Measurements from ENCODE around the gene B3GLCT.

Gene B3GLCT

DNA sequence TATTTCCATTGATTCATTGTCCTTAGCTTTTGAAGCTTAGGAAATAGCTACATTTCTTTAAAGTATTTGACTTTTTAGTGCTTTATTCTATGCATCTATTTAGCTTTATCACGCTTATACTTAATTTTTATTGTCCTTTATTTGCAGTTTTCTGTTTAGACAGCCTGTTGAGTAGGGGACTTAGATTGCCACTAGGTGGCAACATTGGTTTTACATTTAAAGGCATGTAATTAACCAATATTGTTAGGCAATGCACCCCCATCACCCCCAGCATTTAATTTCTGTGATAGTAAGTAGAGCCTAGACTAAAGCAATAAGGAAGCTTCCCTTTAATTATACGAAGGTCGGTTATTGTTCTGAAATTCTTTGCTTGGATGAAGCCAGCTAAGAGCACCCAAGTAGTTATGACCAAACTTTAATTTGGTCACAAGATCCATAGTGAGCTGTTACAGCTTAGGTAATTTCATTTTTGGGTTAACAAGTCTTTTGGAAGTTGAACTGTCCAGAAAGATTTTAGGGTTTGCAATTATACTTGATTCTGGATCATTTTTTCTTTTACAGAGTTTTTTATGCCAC lies 36.5 kb downstream of the B3GLCT start:
- no peaks in the 10 kb centered on the region for H3K9me3 ChIP-seq (ENCODE audit: control insufficient read depth, low read length)
- no peak overlapping the region for H3K27ac ChIP-seq (ENCODE audit: insufficient read depth, low read depth, low read length, poor library complexity, severe bottlenecking)
- H3K36me3 ChIP-seq (ENCODE audit: control insufficient read depth, insufficient read depth, low read length) = no peaks in the 10 kb centered on the region
- H3K4me1 ChIP-seq (ENCODE audit: control insufficient read depth, insufficient read depth, low read length) = no peaks in the 10 kb centered on the region
- H3K27me3 ChIP-seq (ENCODE audit: control insufficient read depth, insufficient read depth, low read length, poor library complexity, severe bottlenecking) = no peaks in the 10 kb centered on the region
- no peak overlapping the region for H3K4me3 ChIP-seq (ENCODE audit: insufficient read depth, low read depth, low read length)
- WGBS, 2 experiments = 80 to 83% methylated on average over 2 to 3 of the region's 3 CpGs

DNA sequence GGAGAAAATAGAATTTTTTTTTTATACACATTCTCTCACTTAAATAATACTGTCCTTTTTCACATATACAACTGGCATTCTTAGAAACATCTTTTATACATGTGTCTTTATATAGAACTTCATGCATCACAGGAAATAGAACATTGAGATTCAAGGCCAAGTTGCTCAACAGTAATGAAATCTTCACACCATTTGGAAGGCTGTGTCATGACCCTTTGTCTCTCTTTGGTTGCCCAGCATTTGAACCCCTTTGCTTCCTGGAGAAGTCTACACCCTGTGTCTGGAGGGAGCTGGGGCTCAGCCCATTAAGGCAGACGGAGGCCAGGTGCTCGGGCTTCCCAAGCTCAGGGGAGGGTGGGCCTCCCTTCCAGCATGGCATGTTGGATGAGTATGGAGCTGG lies 41.1 kb downstream of the B3GLCT start:
- H3K36me3 ChIP-seq (ENCODE audit: control insufficient read depth, insufficient read depth, low read length) = no peaks in the 10 kb centered on the region
- no peaks in the 10 kb centered on the region for H3K4me1 ChIP-seq (ENCODE audit: control insufficient read depth, insufficient read depth, low read length)
- no peak overlapping the region for H3K4me3 ChIP-seq (ENCODE audit: insufficient read depth, low read depth, low read length)
- no peak overlapping the region for H3K27ac ChIP-seq (ENCODE audit: insufficient read depth, low read depth, low read length, poor library complexity, severe bottlenecking)
- WGBS, 2 experiments = 77 to 95% methylated on average over 2 of the region's 2 CpGs
- H3K9me3 ChIP-seq (ENCODE audit: control insufficient read depth, low read length) = no peaks in the 10 kb centered on the region
- H3K27me3 ChIP-seq (ENCODE audit: control insufficient read depth, insufficient read depth, low read length, poor library complexity, severe bottlenecking) = no peaks in the 10 kb centered on the region

DNA sequence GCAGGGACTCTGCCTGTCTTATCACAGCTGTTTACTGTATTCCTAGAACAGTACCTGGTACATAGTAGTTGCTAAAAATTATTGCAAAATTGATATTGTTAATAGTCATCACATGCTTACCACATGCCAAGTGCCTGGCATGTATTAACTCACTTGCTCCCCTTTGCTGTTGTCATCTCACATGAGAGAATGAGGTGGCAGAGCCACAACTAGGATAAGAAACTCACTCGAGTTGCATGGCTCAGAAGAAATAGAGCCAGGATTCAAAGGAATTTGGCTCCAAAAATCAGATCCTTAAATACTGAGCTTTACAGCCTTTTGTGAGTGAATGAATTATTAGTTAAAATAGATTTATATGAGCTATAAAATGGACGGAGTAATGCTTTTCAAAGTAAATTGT lies 42.6 kb downstream of the B3GLCT start:
- no peaks in the 10 kb centered on the region for H3K36me3 ChIP-seq (ENCODE audit: control insufficient read depth, insufficient read depth, low read length)
- WGBS, 2 experiments = 88 to 92% methylated on average over 1 to 2 of the region's 2 CpGs
- H3K9me3 ChIP-seq (ENCODE audit: control insufficient read depth, low read length) = no peaks in the 10 kb centered on the region
- H3K4me1 ChIP-seq (ENCODE audit: control insufficient read depth, insufficient read depth, low read length) = no peaks in the 10 kb centered on the region
- no peaks in the 10 kb centered on the region for H3K27me3 ChIP-seq (ENCODE audit: control insufficient read depth, insufficient read depth, low read length, poor library complexity, severe bottlenecking)
- H3K27ac ChIP-seq (ENCODE audit: insufficient read depth, low read depth, low read length, poor library complexity, severe bottlenecking) = no peak overlapping the region
- H3K4me3 ChIP-seq (ENCODE audit: insufficient read depth, low read depth, low read length) = no peak overlapping the region

DNA sequence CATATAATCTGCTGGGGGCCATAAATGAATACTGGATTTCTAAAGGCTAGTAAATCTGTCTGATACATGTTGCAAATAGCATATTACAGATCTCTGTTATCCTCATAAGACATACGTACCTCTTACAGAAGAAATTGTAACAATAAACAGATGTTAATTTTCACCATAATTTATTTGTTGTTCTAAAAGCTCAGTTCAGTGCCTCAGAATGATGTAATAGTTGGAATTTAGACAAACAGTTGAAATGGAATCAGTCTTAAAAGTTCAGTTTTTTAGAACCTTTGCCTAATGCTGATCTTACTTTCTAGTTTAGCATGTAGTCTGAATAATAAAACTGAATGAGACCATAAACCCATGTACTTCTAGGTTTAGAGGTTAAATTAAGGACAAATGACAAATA lies 43.1 kb downstream of the B3GLCT start:
- WGBS, 2 experiments = no CpG with 5 or more reads among the region's 1 CpG
- H3K4me3 ChIP-seq (ENCODE audit: insufficient read depth, low read depth, low read length) = no peak overlapping the region

DNA sequence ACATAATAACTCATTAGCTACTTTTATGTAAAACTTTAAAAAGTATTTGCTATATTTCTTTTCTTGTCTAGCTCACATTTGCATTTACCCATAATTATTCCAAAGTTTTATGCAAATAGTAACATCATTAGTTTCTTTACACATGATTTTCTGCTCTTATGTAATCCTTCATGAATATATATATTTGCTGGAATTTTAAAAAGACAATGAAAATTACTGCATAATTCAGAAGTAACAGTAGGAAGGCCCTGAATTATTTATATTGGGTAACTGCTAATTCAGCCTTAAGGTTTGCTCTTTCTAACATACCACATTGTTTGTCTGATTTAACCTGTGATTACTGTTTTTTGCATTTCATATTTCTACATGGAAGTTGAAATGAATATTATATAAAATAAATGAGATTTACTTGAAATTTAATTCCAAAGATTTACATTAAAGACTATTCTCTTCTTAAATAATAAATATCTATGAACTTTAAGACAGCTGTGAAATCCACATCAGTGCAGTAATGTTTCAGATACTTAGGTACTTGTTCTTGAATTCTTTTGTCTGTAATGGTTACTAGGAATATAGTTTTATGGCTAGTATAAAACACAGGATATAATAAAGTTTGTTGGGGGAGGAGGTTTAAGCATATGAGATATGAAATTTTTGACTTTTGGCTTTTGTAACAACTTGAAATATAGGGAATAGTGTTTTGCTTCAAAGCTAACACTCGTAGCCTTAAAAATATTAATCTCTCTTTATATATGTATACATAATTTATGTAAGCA lies 46.0 kb downstream of the B3GLCT start:
- Histone ChIP-seq H3K27me3 (ENCODE audit: control insufficient read depth, insufficient read depth, low read length, poor library complexity, severe bottlenecking) (no peaks in the 10 kb centered on the region), H3K4me1 (ENCODE audit: control insufficient read depth, insufficient read depth, low read length) (no peaks in the 10 kb centered on the region), H3K27ac (ENCODE audit: insufficient read depth, low read depth, low read length, poor library complexity, severe bottlenecking) (no peak overlapping the region), H3K4me3 (ENCODE audit: insufficient read depth, low read depth, low read length) (no peak overlapping the region), H3K36me3 (ENCODE audit: control insufficient read depth, insufficient read depth, low read length) (no peaks in the 10 kb centered on the region), H3K9me3 (ENCODE audit: control insufficient read depth, low read length) (no peaks in the 10 kb centered on the region)
- WGBS, 2 experiments = no CpG with 5 or more reads among the region's 1 CpG

More for the DNA sequence above, 43.1 kb downstream of the B3GLCT start:
- no peaks in the 10 kb centered on the region for H3K36me3 ChIP-seq (ENCODE audit: control insufficient read depth, insufficient read depth, low read length)
- no peaks in the 10 kb centered on the region for H3K4me1 ChIP-seq (ENCODE audit: control insufficient read depth, insufficient read depth, low read length)
- no peak overlapping the region for H3K27ac ChIP-seq (ENCODE audit: insufficient read depth, low read depth, low read length, poor library complexity, severe bottlenecking)
- no peaks in the 10 kb centered on the region for H3K9me3 ChIP-seq (ENCODE audit: control insufficient read depth, low read length)
- H3K27me3 ChIP-seq (ENCODE audit: control insufficient read depth, insufficient read depth, low read length, poor library complexity, severe bottlenecking) = no peaks in the 10 kb centered on the region

DNA sequence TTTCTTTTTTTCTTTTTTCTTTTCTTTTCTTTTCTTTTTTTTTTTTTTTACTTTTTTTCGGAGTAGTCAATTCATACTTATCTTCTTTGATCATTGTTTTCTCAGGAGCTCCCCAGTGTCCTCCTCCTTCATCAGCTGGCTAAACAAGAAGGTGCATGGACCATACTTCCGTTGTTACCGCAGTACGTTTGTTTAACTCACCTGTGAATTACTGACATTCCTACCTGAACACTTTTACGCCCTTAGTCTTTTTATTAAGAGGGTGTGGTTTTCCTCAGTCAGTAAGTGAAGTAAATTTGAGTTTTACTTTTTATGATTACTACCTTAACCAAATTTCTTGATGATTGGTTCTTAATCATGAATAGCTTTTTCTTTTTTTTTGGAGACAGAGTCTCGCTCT lies 47.1 kb downstream of the B3GLCT start:
- Histone ChIP-seq H3K36me3 (ENCODE audit: control insufficient read depth, insufficient read depth, low read length) (no peaks in the 10 kb centered on the region), H3K4me3 (ENCODE audit: insufficient read depth, low read depth, low read length) (no peak overlapping the region), H3K4me1 (ENCODE audit: control insufficient read depth, insufficient read depth, low read length) (no peaks in the 10 kb centered on the region), H3K9me3 (ENCODE audit: control insufficient read depth, low read length) (no peaks in the 10 kb centered on the region), H3K27me3 (ENCODE audit: control insufficient read depth, insufficient read depth, low read length, poor library complexity, severe bottlenecking) (no peaks in the 10 kb centered on the region), H3K27ac (ENCODE audit: insufficient read depth, low read depth, low read length, poor library complexity, severe bottlenecking) (no peak overlapping the region)
- WGBS, 2 experiments = 89 to 92% methylated on average over 5 to 6 of the region's 6 CpGs

DNA sequence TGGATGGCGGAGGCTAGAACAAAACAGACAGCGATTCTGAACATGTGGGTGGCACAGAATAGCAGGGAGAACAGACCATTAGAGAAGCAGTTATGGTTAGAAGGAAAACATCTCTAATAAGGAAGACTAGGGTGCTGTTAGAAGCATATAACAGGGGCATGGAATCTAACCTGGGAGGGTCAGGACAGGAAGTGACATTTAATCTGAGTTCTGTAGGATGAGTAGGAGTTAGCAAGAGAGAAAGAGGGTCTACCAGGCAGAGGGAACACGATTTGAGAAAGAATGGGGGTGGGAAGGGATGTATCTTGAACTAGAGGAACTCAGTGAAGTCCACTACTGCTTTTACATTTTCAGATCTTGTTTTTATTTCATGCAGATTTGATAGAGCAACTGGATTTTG lies 48.6 kb downstream of the B3GLCT start:
- no peaks in the 10 kb centered on the region for H3K27me3 ChIP-seq (ENCODE audit: control insufficient read depth, insufficient read depth, low read length, poor library complexity, severe bottlenecking)
- no peak overlapping the region for H3K27ac ChIP-seq (ENCODE audit: insufficient read depth, low read depth, low read length, poor library complexity, severe bottlenecking)
- no peaks in the 10 kb centered on the region for H3K9me3 ChIP-seq (ENCODE audit: control insufficient read depth, low read length)
- 88% methylated on average over 3 of the region's 3 CpGs for WGBS, 2 experiments
- no peak overlapping the region for H3K4me3 ChIP-seq (ENCODE audit: insufficient read depth, low read depth, low read length)
- no peaks in the 10 kb centered on the region for H3K36me3 ChIP-seq (ENCODE audit: control insufficient read depth, insufficient read depth, low read length)
- no peaks in the 10 kb centered on the region for H3K4me1 ChIP-seq (ENCODE audit: control insufficient read depth, insufficient read depth, low read length)

DNA sequence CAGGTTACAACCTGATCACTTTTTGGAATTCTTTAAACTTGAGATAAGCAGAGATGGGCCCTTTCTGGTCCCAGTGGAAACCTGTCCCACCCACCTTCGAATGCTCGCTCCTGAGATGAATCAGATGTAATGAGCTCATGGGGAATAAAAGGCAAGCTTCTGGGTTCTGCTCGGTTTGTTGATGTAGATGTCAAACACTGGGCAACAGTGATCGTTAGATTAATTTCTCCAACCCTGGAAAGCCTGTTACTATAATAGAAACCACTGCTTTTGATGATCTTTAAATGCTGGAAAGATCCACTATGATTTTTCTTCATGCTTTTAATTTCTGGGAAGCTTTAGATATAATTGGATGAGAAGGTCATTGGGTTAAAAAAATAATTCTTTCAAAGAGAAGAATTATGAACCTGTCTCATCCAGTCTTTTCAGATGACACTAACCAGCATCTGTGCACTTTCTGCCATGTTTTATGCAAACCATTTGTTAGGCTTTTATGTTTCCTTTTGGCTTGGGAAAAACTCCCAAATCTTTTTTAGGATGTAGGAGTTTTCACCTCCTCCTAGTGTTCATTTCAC lies 49.3 kb downstream of the B3GLCT start:
- no peak overlapping the region for H3K4me3 ChIP-seq (ENCODE audit: insufficient read depth, low read depth, low read length)
- H3K27ac ChIP-seq (ENCODE audit: insufficient read depth, low read depth, low read length, poor library complexity, severe bottlenecking) = no peak overlapping the region
- no peaks in the 10 kb centered on the region for H3K9me3 ChIP-seq (ENCODE audit: control insufficient read depth, low read length)
- no peaks in the 10 kb centered on the region for H3K36me3 ChIP-seq (ENCODE audit: control insufficient read depth, insufficient read depth, low read length)
- WGBS, 2 experiments = 92 to 98% methylated on average over 4 of the region's 4 CpGs
- no peaks in the 10 kb centered on the region for H3K27me3 ChIP-seq (ENCODE audit: control insufficient read depth, insufficient read depth, low read length, poor library complexity, severe bottlenecking)
- no peaks in the 10 kb centered on the region for H3K4me1 ChIP-seq (ENCODE audit: control insufficient read depth, insufficient read depth, low read length)

DNA sequence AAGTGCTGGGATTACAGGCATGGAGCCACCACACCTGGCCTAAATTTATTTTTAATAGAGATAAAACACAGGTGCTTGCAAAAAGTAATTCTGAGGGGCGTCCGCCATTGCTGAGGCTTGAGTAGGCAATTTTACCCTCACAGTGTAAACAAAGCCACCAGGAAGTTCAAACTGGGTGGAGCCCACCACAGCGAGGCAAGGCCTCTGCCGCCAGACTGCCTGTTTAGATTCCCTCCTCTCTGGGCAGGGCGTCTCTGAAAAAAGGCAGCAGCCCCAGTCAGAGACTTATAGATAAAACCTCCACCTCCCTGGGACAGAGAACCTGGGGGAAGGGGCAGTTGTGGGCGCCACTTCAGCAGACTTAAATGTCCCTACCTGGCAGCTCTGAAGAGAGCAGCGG lies 50.7 kb downstream of the B3GLCT start:
- Histone ChIP-seq H3K27ac (ENCODE audit: insufficient read depth, low read depth, low read length, poor library complexity, severe bottlenecking) (no peak overlapping the region), H3K27me3 (ENCODE audit: control insufficient read depth, insufficient read depth, low read length, poor library complexity, severe bottlenecking) (no peaks in the 10 kb centered on the region), H3K36me3 (ENCODE audit: control insufficient read depth, insufficient read depth, low read length) (no peaks in the 10 kb centered on the region), H3K4me3 (ENCODE audit: insufficient read depth, low read depth, low read length) (no peak overlapping the region), H3K9me3 (ENCODE audit: control insufficient read depth, low read length) (no peaks in the 10 kb centered on the region), H3K4me1 (ENCODE audit: control insufficient read depth, insufficient read depth, low read length) (no peaks in the 10 kb centered on the region)
- 85% methylated on average over 7 of the region's 7 CpGs for WGBS, 2 experiments

DNA sequence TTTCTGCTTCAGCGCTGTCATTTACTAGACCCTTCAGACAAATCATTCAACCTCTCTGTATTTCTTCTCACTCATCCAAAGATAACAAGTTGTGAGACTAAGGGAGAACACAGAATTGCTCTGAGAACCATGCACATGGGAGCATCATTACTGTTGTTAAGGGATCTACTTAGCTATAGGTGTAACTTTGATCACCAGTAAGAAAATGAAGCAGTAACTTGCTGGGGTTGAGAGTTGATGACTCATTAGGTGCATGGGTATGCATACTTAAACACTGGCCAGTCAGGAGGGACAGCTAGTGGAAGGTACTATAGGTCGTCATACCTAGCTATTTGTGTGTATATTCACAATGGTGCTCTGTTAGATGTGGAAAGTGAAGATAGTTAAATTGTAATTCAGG lies 61.5 kb downstream of the B3GLCT start:
- Histone ChIP-seq H3K9me3 (ENCODE audit: control insufficient read depth, low read length) (no peaks in the 10 kb centered on the region), H3K27ac (ENCODE audit: insufficient read depth, low read depth, low read length, poor library complexity, severe bottlenecking) (no peak overlapping the region), H3K4me3 (ENCODE audit: insufficient read depth, low read depth, low read length) (no peak overlapping the region), H3K27me3 (ENCODE audit: control insufficient read depth, insufficient read depth, low read length, poor library complexity, severe bottlenecking) (no peaks in the 10 kb centered on the region), H3K36me3 (ENCODE audit: control insufficient read depth, insufficient read depth, low read length) (no peaks in the 10 kb centered on the region), H3K4me1 (ENCODE audit: control insufficient read depth, insufficient read depth, low read length) (no peaks in the 10 kb centered on the region)
- 96 to 97% methylated on average over 2 of the region's 2 CpGs for WGBS, 2 experiments

Data from ectodermal cell (in vitro differentiated cells).